Right atrium auricular region (tissue), 2 donors: ENCODE measurements around the gene GIMAP2. TPM values are rescaled to one million over a fixed set of nuclear protein-coding genes. Genes with fewer than 3 reads are reported as not detected.
A peak's percentile ranks its signal among the peaks of the same experiment; 100 is the strongest.
"Not testable (repeated sequence)": the region's sequence is repeated elsewhere in the genome, so short reads cannot be mapped to it uniquely, and the experiment has no call there.

Source experiments
- DNase-seq: peaks from one replicate; pipeline ENCODE4 v3.0.0-alpha.2; 2019; ENCODE audit warnings: low spot score
- H3K27ac ChIP-seq, 2 donors: fragments of 200-600 bp; sonication (generic); 1 replicate in 1 of 2; 2 replicates in 1 of 2; pipeline ENCODE4 v1.5.1; 2016 to 2019
- H3K27me3 ChIP-seq, 2 donors: fragments of 200-600 bp; sonication (generic); one replicate each; pipeline versions ENCODE4 v1.5.1 to v1.6.0; 2017 to 2019
- H3K36me3 ChIP-seq: fragments of 200-600 bp; sonication (generic); one replicate; pipeline ENCODE4 v1.5.1; 2016
- H3K4me1 ChIP-seq, 2 donors: fragments of 200-600 bp; sonication (generic); one replicate each; pipeline versions ENCODE4 v1.5.1 to v1.6.0; 2017 to 2019
- H3K4me3 ChIP-seq, 2 donors: fragments of 200-600 bp; sonication (generic); 1 replicate in 1 of 2; 2 replicates in 1 of 2; pipeline ENCODE4 v1.5.1; 2017 to 2019; ENCODE audit warnings: mild to moderate bottlenecking in 1 of 2, moderate library complexity in 1 of 2
- H3K9me3 ChIP-seq, 2 donors: fragments of 200-600 bp; sonication (generic); one replicate each; pipeline ENCODE4 v1.5.1; 2019
- CTCF ChIP-seq, 2 donors: fragments of 200-600 bp; sonication (generic); IDR thresholded peaks; one replicate each; pipeline ENCODE4 v1.5.1; 2019; ENCODE audit warnings: antibody characterized with exemption in 2 of 2
- total RNA-seq, 2 donors: library from RNA; depleted of rRNA; stranded (reverse); fragments of >200 nt; gene quantifications; one replicate each; pipeline ENCODE4 v1.1.0, GENCODE V29; 2016

The GIMAP2 gene
- total RNA-seq, 2 donors from 2014 or later: 3.8 to 8.3 TPM

GRCh38 chr7:150668977-150669376, 16.5 kb upstream of the GIMAP2 start:
- Histone ChIP-seq H3K36me3 (no peaks in the 10 kb centered on the region), H3K27me3 (no peaks in the 10 kb centered on the region), H3K4me3 (no peak overlapping the region), H3K4me1 (no peaks in the 10 kb centered on the region), H3K27ac (no peak overlapping the region), H3K9me3 (no peaks in the 10 kb centered on the region)
- TF ChIP-seq CTCF (IDR thresholded peaks at IDR 0.05): no peak
- no peak for DNase-seq

GRCh38 chr7:150671798-150672585, 13.5 kb upstream of the GIMAP2 start:
- not testable (repeated sequence) for DNase-seq

GRCh38 chr7:150675714-150676113, 9.8 kb upstream of the GIMAP2 start:
- DNase-seq: no peak
- H3K9me3 ChIP-seq: no peaks in the 10 kb centered on the region
- TF ChIP-seq CTCF (IDR thresholded peaks at IDR 0.05): no peak
- no peak overlapping the region for H3K4me3 ChIP-seq
- H3K4me1 ChIP-seq: no peaks in the 10 kb centered on the region
- H3K27me3 ChIP-seq: no peaks in the 10 kb centered on the region
- H3K36me3 ChIP-seq: no peaks in the 10 kb centered on the region
- H3K27ac ChIP-seq: peak overlapping the region in 1 of 2 donors; percentile 45

More at GRCh38 chr7:150671798-150672585, 13.5 kb upstream of the GIMAP2 start:
- H3K36me3 ChIP-seq, H3K27me3 ChIP-seq, H3K4me1 ChIP-seq, H3K9me3 ChIP-seq, H3K4me3 ChIP-seq, H3K27ac ChIP-seq: not testable (repeated sequence)

GRCh38 chr7:150676276-150676675, 9.2 kb upstream of the GIMAP2 start:
- H3K4me3 ChIP-seq, H3K27me3 ChIP-seq, H3K9me3 ChIP-seq, H3K4me1 ChIP-seq, DNase-seq, H3K36me3 ChIP-seq: not testable (repeated sequence)
- H3K27ac ChIP-seq: peak overlapping the region in 1 of 2 donors; percentile 45

GRCh38 chr7:150676854-150677253, 8.7 kb upstream of the GIMAP2 start:
- H3K27ac ChIP-seq: peak overlapping the region in 1 of 2 donors; percentile 8

GRCh38 chr7:150678601-150679000, 6.9 kb upstream of the GIMAP2 start:
- not testable (repeated sequence) for H3K36me3 ChIP-seq, H3K27me3 ChIP-seq, H3K4me3 ChIP-seq, H3K9me3 ChIP-seq, H3K27ac ChIP-seq, H3K4me1 ChIP-seq, DNase-seq

More at GRCh38 chr7:150676854-150677253, 8.7 kb upstream of the GIMAP2 start:
- not testable (repeated sequence) for H3K4me3 ChIP-seq, H3K27me3 ChIP-seq, DNase-seq, H3K36me3 ChIP-seq, H3K9me3 ChIP-seq, H3K4me1 ChIP-seq

- not testable (repeated sequence) for H3K27me3 ChIP-seq, H3K4me3 ChIP-seq, H3K36me3 ChIP-seq, DNase-seq, H3K27ac ChIP-seq, H3K9me3 ChIP-seq, H3K4me1 ChIP-seq
Observed at GRCh38 chr7:150680364-150680763, 5.1 kb upstream of the GIMAP2 start.

- peaks cover 0 to 10% of the 10 kb centered on the region in 2 donors for H3K4me1 ChIP-seq
- H3K36me3 ChIP-seq: no peaks in the 10 kb centered on the region
- no peak for DNase-seq
- H3K27ac ChIP-seq: peak overlapping the region; percentile 68 to 75
- H3K27me3 ChIP-seq: no peaks in the 10 kb centered on the region
- H3K4me3 ChIP-seq: peak overlapping the region; percentile 44 to 49
- no peak for TF ChIP-seq CTCF (IDR thresholded peaks at IDR 0.05)
- no peaks in the 10 kb centered on the region for H3K9me3 ChIP-seq
Observed at GRCh38 chr7:150686030-150686631, 625 bp downstream of the GIMAP2 start.
